ES-I3 (cell line): ENCODE data around the gene SLC38A9.
"Not testable (repeated sequence)": the region's sequence is repeated elsewhere in the genome, so short reads cannot be mapped to it uniquely, and the experiment has no call there.

Experiments
- H3K36me3 ChIP-seq: 2 replicates; pipeline ENCODE4 v1.6.1; 2013; ENCODE audit warnings: mild to moderate bottlenecking, low read length, control low read depth, moderate library complexity; ENCODE audit not compliant: insufficient read depth
- H3K4me1 ChIP-seq: 2 replicates; pipeline ENCODE4 v1.6.1; 2013; ENCODE audit warnings: mild to moderate bottlenecking, control low read depth, low read length; ENCODE audit not compliant: insufficient read depth
- H3K9ac ChIP-seq: 2 replicates; pipeline ENCODE4 v1.6.1; 2013; ENCODE audit warnings: low read depth, mild to moderate bottlenecking, low read length, moderate library complexity
- H3K9me3 ChIP-seq: 2 replicates; pipeline ENCODE4 v1.6.1; 2013; ENCODE audit warnings: mild to moderate bottlenecking, low read length, moderate library complexity; ENCODE audit not compliant: control insufficient read depth, insufficient read depth

SLC38A9 gene

DNA sequence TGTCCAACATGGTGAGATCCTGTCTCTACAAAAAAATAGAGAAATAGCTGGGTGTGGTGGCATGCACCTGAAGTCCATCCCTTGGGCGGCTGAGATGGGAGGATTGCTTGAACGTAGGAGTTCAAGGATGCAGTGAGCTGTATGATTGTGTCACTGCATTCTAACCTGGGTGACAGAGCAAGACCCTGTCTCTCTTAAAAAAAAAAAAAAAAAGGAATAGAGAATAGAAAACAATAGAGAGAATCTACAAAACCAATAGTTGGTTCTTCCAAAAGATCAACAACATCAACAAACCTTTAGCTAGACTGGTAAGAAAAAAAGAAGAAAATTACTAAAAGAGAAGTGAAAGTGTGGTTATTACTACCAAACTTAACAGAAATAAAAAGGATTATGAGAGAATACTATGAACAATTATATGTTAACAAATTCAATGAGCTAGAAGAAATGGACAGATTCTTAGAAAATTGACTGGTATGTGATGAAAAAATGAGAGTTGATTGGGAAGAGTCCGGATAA lies 8.1 kb upstream of the SLC38A9 start:
- Histone ChIP-seq H3K9ac (no peak overlapping the region), H3K4me1 (no peaks in the 10 kb centered on the region), H3K36me3 (no peaks in the 10 kb centered on the region), H3K9me3 (no peaks in the 10 kb centered on the region)

DNA sequence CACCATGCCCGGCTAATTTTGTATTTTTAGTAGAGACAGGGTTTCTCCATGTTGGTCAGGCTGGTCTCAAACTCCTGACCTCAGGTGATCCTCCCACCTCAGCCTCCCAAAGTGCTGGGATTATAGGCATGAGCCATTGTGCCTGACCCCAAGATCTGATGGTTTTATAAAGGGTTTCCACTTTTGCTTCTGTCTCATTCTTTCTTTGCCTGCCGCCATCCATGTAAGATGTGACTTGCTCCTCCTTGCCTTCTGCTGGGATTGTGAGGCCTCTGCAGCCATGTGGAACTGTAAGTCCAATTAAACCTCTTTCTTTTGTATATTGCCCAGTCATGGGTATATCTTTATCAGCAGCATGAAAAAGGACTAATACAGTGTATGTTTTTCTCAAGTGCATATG lies 6.9 kb upstream of the SLC38A9 start:
- not testable (repeated sequence) for H3K9ac ChIP-seq, H3K9me3 ChIP-seq, H3K4me1 ChIP-seq, H3K36me3 ChIP-seq

DNA sequence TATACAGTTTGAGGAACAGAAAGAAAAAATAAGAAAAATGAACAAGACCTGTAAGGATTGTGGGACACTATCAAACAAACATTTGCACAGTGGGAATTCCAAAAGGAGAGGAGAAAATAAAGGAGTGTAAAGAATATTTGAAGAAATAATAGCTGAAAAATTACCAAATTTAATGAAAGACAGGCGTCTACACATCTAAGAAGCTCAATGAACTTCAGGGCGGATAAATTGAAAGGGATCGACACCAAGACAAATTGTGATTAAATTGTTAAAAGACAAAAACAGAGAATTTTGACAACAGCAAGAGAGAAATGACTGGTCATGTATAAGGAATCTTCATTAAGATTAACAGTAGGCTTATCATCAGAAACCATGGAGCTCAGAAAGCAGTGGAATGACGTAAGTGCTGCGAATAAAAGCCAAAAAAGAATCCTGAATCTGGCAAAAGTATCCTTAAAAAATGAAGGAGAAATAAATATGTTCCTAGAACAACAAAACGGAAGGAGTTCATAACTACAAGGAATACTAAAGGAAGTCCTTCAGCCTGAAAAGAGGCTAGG lies 3.5 kb upstream of the SLC38A9 start:
- Histone ChIP-seq H3K9me3 (no peaks in the 10 kb centered on the region), H3K36me3 (no peaks in the 10 kb centered on the region), H3K4me1 (no peaks in the 10 kb centered on the region), H3K9ac (no peak overlapping the region)

DNA sequence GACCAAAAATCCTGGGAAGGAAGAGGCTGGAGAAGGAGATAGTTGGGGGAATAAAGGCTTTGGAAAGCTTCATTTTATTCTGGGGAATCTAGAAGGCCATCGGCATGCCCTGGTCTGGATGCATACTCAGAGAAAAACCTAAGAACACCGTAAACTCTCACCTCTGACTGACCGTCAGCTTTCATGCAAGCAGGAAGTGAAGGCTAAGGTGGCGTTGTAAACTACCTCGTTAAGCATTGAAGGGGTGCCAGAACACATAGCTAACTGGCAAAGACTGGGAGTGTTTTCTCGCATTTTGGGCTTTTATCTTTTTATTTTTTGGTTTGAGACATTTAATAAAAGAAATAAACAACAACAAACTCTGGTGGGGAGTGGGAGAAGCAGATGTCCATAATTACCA lies 2.6 kb upstream of the SLC38A9 start:
- Histone ChIP-seq H3K4me1 (no peaks in the 10 kb centered on the region), H3K9ac (no peak overlapping the region), H3K9me3 (no peaks in the 10 kb centered on the region), H3K36me3 (no peaks in the 10 kb centered on the region)

DNA sequence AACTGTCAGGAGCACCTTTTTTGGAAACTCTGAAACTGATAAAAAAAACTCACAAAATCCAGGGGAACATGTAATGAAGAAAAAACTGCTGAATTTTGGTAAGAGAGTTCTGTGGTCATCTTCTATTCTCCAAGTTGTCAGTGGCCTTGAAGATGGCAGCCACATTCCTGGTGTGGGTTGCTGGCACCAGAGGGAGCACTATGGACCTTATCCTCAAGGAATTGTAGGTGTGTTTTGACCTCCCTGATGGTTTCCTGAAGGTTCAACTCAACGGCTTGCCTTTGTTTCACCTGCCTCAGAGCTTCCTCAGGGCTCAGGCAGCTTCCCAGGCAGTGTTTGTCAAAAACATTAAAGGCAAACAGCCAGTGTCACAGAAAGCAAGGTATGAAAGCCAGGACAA lies 2.2 kb upstream of the SLC38A9 start:
- H3K36me3 ChIP-seq = no peaks in the 10 kb centered on the region
- H3K9ac ChIP-seq = no peak overlapping the region
- H3K9me3 ChIP-seq = no peaks in the 10 kb centered on the region
- H3K4me1 ChIP-seq = no peaks in the 10 kb centered on the region

DNA sequence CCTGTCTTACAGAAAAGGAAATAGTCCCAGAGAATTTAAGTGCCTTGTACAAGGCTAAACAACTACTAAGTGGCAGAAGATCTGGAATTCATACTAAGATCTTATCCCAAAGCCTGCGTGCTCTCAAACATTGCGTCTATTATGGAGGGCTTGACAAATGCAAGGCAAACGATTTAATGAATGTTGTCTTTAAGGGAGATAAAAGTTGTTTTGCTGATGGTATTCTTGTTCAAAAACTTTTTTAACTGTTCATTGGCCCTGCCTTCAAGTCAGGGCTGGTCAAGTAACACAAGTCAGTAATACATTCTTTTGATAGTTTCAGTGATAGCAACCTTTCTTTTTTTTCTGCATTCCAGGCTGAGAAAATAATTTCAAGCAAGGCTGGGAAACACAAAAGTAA lies 1.7 kb upstream of the SLC38A9 start:
- Histone ChIP-seq H3K36me3 (no peaks in the 10 kb centered on the region), H3K4me1 (no peaks in the 10 kb centered on the region), H3K9ac (no peak overlapping the region), H3K9me3 (no peaks in the 10 kb centered on the region)

DNA sequence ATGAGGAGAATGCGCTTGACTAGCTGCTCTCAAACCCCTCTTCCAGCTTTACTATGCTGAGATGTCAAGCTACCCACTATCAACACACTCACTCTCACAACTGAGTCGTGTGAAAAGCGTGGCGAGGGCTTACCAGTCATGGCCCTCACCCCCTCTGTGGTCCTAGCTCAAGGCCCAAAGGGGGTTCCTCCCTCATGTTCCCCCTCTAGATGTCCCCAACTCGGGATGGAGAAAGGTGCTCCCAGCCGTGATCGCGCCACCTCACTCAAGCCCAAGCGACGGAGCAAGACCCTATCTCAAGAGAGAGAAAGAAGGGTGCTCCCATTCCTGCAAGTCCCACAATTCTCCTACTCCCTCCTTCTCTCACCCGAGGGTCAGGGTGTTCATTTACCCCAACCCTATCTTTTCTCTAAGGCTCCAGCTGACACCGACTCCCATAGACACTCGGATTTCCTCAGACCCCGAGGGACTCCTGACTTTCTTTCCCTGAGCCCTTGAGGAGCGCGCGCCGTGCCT lies 559 bp downstream of the SLC38A9 start:
- H3K4me1 ChIP-seq = no peaks in the 10 kb centered on the region
- H3K9me3 ChIP-seq = no peaks in the 10 kb centered on the region
- no peaks in the 10 kb centered on the region; the same call in 1 of the 2 replicates for H3K36me3 ChIP-seq
- peak overlapping the region; percentile 92 for H3K9ac ChIP-seq

DNA sequence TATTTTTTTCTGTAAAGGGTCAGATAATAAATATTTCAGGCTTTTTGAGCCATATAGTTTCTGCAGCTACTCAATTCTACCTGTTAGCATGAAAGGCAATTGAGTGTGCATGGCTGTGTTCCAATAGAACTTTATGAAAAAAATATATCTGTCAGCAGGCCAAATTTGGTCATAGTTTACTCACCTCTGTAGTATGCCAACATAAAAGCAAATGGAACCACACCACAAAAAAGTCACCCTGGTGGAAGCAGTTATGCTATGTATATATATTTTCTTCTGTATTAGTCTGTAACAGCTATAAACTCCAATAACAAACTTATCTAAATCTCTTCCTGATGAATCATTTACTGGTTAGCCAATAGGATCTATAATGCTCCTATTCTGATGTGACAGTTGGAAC lies 3.4 kb downstream of the SLC38A9 start:
- H3K4me1 ChIP-seq = no peaks in the 10 kb centered on the region
- H3K9me3 ChIP-seq = no peaks in the 10 kb centered on the region
- no peak overlapping the region for H3K9ac ChIP-seq
- H3K36me3 ChIP-seq = no peaks in the 10 kb centered on the region; the same call in 1 of the 2 replicates

DNA sequence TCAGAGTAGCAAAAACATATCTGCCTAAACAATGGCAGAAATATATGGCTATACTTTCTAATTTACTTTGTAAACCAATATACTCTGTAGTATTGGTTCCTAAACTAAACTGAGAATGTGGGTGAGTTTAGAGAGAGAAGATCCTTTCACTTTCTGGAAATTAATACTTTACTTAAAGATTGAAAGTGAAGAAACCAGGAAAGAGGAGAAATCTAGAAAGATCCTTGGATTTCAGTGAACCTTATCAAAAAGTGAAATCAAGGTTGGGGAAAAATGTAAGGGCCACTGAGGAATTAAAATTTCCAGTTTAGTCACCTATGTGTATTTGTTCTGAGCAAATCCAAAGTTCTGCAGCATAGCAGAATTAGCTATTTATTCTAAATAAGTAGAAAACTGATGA lies 5.9 kb downstream of the SLC38A9 start:
- no peaks in the 10 kb centered on the region for H3K9me3 ChIP-seq
- H3K36me3 ChIP-seq = no peaks in the 10 kb centered on the region; the same call in 1 of the 2 replicates
- no peak overlapping the region for H3K9ac ChIP-seq
- no peaks in the 10 kb centered on the region for H3K4me1 ChIP-seq

DNA sequence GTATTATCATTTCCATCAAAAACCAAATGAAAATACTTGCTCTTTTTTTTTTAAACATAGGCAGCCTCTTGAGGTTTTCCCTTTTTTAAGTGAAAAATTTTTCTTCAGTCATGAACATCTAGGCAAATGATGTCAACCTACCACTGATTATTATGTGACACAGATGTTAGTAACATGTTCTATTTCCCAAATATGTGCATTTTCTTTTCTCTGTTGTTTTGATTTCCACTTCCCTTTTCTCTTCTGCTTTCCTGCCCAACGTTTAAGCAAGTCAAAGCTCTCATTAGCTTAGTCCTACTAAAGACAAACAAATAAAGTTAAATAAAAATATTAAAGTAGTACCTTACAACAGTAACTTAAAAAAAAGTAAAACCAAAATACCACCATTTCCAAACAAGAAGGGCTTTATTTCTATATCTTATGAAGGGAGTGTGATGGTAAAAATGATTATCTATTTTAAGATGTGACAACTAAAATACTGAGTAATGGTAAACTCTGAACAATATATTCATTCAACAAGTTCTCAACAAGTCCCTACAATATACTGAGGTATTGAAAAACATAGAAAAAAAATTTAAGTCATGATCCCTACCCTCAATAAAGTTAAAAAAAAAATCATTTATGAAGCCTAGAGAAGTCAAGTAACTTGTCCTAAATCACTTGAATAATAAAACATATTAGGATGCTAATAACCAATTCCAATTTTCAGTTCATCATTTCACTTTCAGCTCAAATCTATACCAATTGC lies 9.4 kb downstream of the SLC38A9 start:
- Histone ChIP-seq H3K9me3 (peaks cover 2% of the 10 kb centered on the region; the same call in 1 of the 2 replicates), H3K4me1 (no peaks in the 10 kb centered on the region), H3K9ac (no peak overlapping the region), H3K36me3 (no peaks in the 10 kb centered on the region; the same call in 1 of the 2 replicates)

DNA sequence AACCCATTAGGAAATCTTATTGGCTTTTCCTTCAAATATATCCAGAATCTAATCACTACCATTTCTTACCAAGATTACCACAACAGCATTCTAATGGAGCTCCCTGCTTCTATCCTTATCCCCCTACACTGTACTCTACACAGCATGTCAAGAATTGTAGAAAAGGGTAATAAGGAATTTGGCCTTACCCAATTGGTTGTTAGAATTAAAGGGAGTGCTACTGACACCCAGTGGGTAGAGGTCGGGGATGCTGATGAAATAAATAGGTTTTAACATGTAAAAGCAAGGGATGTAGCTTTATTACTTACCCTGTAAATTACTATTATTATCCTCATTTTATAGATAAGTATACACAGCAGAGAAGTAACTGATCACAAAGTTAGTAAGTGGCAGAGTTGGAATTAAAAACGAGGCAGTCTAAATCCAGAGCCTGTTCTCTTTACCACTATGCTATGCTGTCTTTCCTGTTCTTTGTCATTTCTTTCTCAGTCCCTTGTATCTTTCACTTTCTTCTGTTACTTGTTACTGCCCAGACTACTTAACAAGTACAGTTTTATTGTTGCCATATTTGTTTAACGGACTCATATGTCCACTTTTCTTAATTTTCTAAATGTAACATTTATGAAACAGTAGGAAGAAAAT lies 10.5 kb downstream of the SLC38A9 start:
- Histone ChIP-seq H3K4me1 (no peaks in the 10 kb centered on the region), H3K9ac (no peak overlapping the region), H3K36me3 (no peaks in the 10 kb centered on the region; the same call in 1 of the 2 replicates), H3K9me3 (peaks cover 3% of the 10 kb centered on the region; the same call in 1 of the 2 replicates)

DNA sequence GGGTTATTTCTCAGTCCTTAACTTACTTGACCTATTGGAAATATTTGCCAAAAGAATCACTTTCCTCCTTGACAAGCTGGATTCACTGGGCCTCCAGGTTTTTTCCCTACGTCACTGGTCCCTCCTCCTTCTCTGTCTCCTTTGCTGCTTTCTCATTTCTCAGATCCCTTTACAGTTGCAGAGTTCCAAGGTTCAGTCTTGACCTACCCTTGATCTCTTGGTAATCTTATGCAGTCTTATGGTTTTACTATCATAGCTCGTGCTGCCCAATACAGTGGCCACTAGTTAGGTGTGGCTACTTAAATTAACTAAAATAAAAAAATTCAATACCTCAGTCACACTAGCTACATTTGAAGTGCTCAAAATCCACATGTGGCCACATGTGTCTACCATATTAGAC lies 11.4 kb downstream of the SLC38A9 start:
- no peaks in the 10 kb centered on the region for H3K4me1 ChIP-seq
- H3K36me3 ChIP-seq = no peaks in the 10 kb centered on the region; the same call in 1 of the 2 replicates
- peaks cover 3% of the 10 kb centered on the region; the same call in 1 of the 2 replicates for H3K9me3 ChIP-seq
- H3K9ac ChIP-seq = no peak overlapping the region

DNA sequence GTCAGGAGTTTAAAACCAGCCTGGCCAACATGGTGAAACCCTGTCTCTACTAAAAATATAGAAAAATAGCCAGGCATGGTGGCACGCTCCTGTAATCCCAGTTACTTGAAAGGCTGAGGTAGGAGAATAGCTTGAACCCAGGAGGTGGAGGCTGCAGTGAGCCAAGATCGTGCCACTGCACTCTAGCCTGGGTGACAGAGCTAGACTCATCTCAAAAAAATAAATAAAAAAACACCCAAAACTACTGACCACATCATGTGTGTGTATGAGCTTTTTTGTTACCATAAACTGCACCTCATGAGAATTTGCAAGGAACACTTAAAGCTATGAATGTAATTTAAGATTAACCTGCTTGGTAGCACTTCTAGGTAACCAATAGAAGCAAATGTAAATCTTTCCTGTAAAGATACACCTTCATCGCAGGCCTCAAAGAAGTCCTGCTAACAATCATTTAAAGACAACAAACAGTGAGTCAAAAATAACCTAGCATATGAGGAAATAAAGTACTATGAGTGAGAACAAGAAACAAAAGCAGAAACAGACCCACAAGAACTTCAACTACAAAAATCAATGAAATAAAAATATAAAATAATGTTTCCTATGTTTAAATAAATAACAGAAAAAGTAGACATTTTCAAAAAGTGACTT lies 13.0 kb downstream of the SLC38A9 start:
- no peaks in the 10 kb centered on the region; the same call in 1 of the 2 replicates for H3K36me3 ChIP-seq
- H3K9ac ChIP-seq = no peak overlapping the region
- H3K4me1 ChIP-seq = no peaks in the 10 kb centered on the region
- H3K9me3 ChIP-seq = peaks cover 3% of the 10 kb centered on the region; the same call in 1 of the 2 replicates

DNA sequence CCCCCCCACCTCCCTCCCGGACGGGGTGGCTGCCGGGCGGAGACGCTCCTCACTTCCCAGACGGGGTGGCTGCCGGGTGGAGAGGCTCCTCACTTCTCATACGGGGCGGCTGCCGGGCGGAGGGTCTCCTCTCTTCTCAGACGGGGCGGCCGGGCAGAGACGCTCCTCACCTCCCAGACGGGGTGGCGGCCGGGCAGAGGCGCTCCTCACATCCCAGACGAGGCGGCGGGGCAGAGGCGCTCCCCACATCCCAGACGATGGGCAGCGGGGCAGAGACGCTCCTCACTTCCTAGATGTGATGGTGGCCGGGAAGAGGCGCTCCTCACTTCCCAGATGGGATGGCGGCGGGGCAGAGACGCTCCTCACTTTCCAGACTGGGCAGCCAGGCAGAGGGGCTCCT lies 15.4 kb downstream of the SLC38A9 start:
- not testable (repeated sequence) for H3K4me1 ChIP-seq, H3K9ac ChIP-seq, H3K9me3 ChIP-seq, H3K36me3 ChIP-seq
